Measurements from ENCODE around the gene TIMP1. TPM values are rescaled to one million over a fixed set of nuclear protein-coding genes. Genes with fewer than 3 reads are reported as not detected.

TIMP1 gene
- total and polyA plus RNA-seq, 2 experiments from 2014 or later, result 39.0 to 117 TPM

DNA sequence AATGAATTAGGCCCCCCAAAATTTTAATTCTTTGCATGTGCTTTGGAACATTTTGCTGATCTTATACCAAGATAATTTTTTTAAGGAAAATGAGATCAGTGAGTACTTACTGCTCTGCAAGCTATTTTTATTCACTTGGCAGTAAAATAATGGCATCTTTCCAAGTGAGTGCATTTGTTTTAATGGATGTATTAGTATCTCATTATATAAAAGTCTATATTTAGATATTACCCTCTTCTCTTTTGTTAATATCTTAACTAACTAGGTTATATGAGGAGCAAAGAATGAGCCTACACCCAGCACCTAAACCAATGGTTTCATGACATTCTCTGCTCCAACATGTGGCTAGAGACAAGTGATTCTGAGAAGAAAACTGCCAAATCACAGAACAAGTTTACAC, 42.4 kb upstream of the TIMP1 start:
- H3K4me2 ChIP-seq, result no peak overlapping the region
- no peak overlapping the region for H2AFZ ChIP-seq
- no peaks in the 10 kb centered on the region for H3K4me1 ChIP-seq (ENCODE audit: insufficient read depth)
- no peaks in the 10 kb centered on the region for H3F3A ChIP-seq (replicated peaks; ENCODE audit: low read depth)
- no peak overlapping the region for H3K4me3 ChIP-seq
- no peaks in the 10 kb centered on the region for H3K27me3 Mint-ChIP-seq (ENCODE audit: insufficient read depth, low read depth, poor library complexity)
- TF ChIP-seq POLR2AphosphoS5 (IDR thresholded peaks at IDR 0.05; ENCODE audit: low read depth), result no peak
- TF ChIP-seq ZNF331 (CRISPR knock-in tag; IDR thresholded peaks at IDR 0.05; ENCODE audit: low read depth), result no peak
- TF ChIP-seq, protein P1, sequence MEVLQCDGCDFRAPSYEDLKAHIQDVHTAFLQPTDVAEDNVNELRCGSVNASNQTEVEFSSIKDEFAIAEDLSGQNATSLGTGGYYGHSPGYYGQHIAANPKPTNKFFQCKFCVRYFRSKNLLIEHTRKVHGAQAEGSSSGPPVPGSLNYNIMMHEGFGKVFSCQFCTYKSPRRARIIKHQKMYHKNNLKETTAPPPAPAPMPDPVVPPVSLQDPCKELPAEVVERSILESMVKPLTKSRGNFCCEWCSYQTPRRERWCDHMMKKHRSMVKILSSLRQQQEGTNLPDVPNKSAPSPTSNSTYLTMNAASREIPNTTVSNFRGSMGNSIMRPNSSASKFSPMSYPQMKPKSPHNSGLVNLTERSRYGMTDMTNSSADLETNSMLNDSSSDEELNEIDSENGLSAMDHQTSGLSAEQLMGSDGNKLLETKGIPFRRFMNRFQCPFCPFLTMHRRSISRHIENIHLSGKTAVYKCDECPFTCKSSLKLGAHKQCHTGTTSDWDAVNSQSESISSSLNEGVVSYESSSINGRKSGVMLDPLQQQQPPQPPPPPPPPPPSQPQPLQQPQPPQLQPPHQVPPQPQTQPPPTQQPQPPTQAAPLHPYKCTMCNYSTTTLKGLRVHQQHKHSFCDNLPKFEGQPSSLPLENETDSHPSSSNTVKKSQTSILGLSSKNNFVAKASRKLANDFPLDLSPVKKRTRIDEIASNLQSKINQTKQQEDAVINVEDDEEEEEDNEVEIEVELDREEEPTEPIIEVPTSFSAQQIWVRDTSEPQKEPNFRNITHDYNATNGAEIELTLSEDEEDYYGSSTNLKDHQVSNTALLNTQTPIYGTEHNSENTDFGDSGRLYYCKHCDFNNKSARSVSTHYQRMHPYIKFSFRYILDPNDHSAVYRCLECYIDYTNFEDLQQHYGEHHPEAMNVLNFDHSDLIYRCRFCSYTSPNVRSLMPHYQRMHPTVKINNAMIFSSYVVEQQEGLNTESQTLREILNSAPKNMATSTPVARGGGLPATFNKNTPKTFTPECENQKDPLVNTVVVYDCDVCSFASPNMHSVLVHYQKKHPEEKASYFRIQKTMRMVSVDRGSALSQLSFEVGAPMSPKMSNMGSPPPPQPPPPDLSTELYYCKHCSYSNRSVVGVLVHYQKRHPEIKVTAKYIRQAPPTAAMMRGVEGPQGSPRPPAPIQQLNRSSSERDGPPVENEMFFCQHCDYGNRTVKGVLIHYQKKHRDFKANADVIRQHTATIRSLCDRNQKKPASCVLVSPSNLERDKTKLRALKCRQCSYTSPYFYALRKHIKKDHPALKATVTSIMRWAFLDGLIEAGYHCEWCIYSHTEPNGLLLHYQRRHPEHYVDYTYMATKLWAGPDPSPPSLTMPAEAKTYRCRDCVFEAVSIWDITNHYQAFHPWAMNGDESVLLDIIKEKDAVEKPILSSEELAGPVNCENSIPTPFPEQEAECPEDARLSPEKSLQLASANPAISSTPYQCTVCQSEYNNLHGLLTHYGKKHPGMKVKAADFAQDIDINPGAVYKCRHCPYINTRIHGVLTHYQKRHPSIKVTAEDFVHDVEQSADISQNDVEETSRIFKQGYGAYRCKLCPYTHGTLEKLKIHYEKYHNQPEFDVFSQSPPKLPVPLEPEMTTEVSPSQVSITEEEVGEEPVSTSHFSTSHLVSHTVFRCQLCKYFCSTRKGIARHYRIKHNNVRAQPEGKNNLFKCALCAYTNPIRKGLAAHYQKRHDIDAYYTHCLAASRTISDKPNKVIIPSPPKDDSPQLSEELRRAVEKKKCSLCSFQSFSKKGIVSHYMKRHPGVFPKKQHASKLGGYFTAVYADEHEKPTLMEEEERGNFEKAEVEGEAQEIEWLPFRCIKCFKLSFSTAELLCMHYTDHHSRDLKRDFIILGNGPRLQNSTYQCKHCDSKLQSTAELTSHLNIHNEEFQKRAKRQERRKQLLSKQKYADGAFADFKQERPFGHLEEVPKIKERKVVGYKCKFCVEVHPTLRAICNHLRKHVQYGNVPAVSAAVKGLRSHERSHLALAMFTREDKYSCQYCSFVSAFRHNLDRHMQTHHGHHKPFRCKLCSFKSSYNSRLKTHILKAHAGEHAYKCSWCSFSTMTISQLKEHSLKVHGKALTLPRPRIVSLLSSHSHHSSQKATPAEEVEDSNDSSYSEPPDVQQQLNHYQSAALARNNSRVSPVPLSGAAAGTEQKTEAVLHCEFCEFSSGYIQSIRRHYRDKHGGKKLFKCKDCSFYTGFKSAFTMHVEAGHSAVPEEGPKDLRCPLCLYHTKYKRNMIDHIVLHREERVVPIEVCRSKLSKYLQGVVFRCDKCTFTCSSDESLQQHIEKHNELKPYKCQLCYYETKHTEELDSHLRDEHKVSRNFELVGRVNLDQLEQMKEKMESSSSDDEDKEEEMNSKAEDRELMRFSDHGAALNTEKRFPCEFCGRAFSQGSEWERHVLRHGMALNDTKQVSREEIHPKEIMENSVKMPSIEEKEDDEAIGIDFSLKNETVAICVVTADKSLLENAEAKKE (CRISPR knock-in tag; IDR thresholded peaks at IDR 0.05), result no peak
- TF ChIP-seq EZH2phosphoT487 (IDR thresholded peaks at IDR 0.05; ENCODE audit: unreplicated experiment), result no peak
- TF ChIP-seq EZH2 (IDR thresholded peaks at IDR 0.05; ENCODE audit: low read depth, unreplicated experiment), result no peak
- TF ChIP-seq, protein P2, sequence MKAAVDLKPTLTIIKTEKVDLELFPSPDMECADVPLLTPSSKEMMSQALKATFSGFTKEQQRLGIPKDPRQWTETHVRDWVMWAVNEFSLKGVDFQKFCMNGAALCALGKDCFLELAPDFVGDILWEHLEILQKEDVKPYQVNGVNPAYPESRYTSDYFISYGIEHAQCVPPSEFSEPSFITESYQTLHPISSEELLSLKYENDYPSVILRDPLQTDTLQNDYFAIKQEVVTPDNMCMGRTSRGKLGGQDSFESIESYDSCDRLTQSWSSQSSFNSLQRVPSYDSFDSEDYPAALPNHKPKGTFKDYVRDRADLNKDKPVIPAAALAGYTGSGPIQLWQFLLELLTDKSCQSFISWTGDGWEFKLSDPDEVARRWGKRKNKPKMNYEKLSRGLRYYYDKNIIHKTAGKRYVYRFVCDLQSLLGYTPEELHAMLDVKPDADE (IDR thresholded peaks at IDR 0.05), result no peak
- TF ChIP-seq, protein P3, sequence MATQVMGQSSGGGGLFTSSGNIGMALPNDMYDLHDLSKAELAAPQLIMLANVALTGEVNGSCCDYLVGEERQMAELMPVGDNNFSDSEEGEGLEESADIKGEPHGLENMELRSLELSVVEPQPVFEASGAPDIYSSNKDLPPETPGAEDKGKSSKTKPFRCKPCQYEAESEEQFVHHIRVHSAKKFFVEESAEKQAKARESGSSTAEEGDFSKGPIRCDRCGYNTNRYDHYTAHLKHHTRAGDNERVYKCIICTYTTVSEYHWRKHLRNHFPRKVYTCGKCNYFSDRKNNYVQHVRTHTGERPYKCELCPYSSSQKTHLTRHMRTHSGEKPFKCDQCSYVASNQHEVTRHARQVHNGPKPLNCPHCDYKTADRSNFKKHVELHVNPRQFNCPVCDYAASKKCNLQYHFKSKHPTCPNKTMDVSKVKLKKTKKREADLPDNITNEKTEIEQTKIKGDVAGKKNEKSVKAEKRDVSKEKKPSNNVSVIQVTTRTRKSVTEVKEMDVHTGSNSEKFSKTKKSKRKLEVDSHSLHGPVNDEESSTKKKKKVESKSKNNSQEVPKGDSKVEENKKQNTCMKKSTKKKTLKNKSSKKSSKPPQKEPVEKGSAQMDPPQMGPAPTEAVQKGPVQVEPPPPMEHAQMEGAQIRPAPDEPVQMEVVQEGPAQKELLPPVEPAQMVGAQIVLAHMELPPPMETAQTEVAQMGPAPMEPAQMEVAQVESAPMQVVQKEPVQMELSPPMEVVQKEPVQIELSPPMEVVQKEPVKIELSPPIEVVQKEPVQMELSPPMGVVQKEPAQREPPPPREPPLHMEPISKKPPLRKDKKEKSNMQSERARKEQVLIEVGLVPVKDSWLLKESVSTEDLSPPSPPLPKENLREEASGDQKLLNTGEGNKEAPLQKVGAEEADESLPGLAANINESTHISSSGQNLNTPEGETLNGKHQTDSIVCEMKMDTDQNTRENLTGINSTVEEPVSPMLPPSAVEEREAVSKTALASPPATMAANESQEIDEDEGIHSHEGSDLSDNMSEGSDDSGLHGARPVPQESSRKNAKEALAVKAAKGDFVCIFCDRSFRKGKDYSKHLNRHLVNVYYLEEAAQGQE (IDR thresholded peaks at IDR 0.05; ENCODE audit: unreplicated experiment), result no peak
- TF ChIP-seq, protein P4, sequence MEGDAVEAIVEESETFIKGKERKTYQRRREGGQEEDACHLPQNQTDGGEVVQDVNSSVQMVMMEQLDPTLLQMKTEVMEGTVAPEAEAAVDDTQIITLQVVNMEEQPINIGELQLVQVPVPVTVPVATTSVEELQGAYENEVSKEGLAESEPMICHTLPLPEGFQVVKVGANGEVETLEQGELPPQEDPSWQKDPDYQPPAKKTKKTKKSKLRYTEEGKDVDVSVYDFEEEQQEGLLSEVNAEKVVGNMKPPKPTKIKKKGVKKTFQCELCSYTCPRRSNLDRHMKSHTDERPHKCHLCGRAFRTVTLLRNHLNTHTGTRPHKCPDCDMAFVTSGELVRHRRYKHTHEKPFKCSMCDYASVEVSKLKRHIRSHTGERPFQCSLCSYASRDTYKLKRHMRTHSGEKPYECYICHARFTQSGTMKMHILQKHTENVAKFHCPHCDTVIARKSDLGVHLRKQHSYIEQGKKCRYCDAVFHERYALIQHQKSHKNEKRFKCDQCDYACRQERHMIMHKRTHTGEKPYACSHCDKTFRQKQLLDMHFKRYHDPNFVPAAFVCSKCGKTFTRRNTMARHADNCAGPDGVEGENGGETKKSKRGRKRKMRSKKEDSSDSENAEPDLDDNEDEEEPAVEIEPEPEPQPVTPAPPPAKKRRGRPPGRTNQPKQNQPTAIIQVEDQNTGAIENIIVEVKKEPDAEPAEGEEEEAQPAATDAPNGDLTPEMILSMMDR (conservative IDR thresholded peaks at IDR 0.05; ENCODE audit: low read depth in 2 of 2), result no peak
- no peak for TF ChIP-seq JUNB (IDR thresholded peaks at IDR 0.05; ENCODE audit: unreplicated experiment)
- TF ChIP-seq NANOG (IDR thresholded peaks at IDR 0.05; ENCODE audit: borderline replicate concordance), result no peak
- no peak for TF ChIP-seq STAT1 (IDR thresholded peaks at IDR 0.05; ENCODE audit: unreplicated experiment)
- no peak for TF ChIP-seq ZNF114 (CRISPR knock-in tag; IDR thresholded peaks at IDR 0.05)
- no peak for TF ChIP-seq CREB1 (CRISPR knock-in tag; IDR thresholded peaks at IDR 0.05; ENCODE audit: low read depth)
- no peaks in the 10 kb centered on the region for H3K9me3 Mint-ChIP-seq
- no peaks in the 10 kb centered on the region for H3K4me1 Mint-ChIP-seq
- no peak for ATAC-seq
- H3K36me3 Mint-ChIP-seq (ENCODE audit: low read depth), result no peaks in the 10 kb centered on the region
- no peaks in the 10 kb centered on the region for H3K79me2 ChIP-seq (replicated peaks; ENCODE audit: insufficient read depth)
- no peaks in the 10 kb centered on the region for H4K20me1 ChIP-seq (replicated peaks; ENCODE audit: insufficient read depth)
- H3K9me2 ChIP-seq (ENCODE audit: insufficient read depth), result no peaks in the 10 kb centered on the region
- H3K27ac ChIP-seq (ENCODE audit: low read depth), result no peak overlapping the region
- H3K36me3 ChIP-seq (ENCODE audit: insufficient read depth), result no peaks in the 10 kb centered on the region
- no peak overlapping the region for H3K27ac Mint-ChIP-seq
- H3K27me3 ChIP-seq (ENCODE audit: insufficient read depth), result no peaks in the 10 kb centered on the region
- DNase-seq (ENCODE audit: low spot score), result no peak
- H3K4me3 Mint-ChIP-seq, result no peak overlapping the region

Data from GM23338 (cell line).